OCI-M2 (cell line): ENCODE results near the gene TEX30.

Experiments
- DNase-seq: peaks from one replicate; lab custom pipeline; 2025; ENCODE audit not compliant: unreplicated experiment; lab: John Stamatoyannopoulos, UW

Gene TEX30

GRCh38 chr13:102779436-102780159 lies 6.0 kb upstream of the TEX30 start:
- no peak for DNase-seq

GRCh38 chr13:102777736-102778135 lies 4.2 kb upstream of the TEX30 start:
- DNase-seq: no peak

GRCh38 chr13:102776271-102776670 lies 2.7 kb upstream of the TEX30 start:
- no peak for DNase-seq

GRCh38 chr13:102774591-102775520 lies 1.3 kb upstream of the TEX30 start:
- no peak for DNase-seq

GRCh38 chr13:102774214-102774568 lies 605 bp upstream of the TEX30 start:
- DNase-seq: no peak

GRCh38 chr13:102772042-102772425 lies 1.6 kb downstream of the TEX30 start:
- DNase-seq: no peak

GRCh38 chr13:102771298-102772041 lies 2.1 kb downstream of the TEX30 start:
- DNase-seq: no peak

- DNase-seq: no peak
These were observed 3.2 kb downstream of the TEX30 start for GRCh38 chr13:102770435-102770834.

GRCh38 chr13:102769679-102770078 lies 3.9 kb downstream of the TEX30 start:
- no peak for DNase-seq

- no peak for DNase-seq
These were observed 4.7 kb downstream of the TEX30 start for GRCh38 chr13:102768909-102769308.

- no peak for DNase-seq
These were observed 9.8 kb downstream of the TEX30 start for GRCh38 chr13:102763741-102764140.

GRCh38 chr13:102761071-102761470 lies 12.5 kb downstream of the TEX30 start:
- no peak for DNase-seq

GRCh38 chr13:102758842-102759241 lies 14.7 kb downstream of the TEX30 start:
- no peak for DNase-seq

GRCh38 chr13:102757006-102757405 lies 16.6 kb downstream of the TEX30 start:
- DNase-seq: no peak

- no peak for DNase-seq
These were observed 21.7 kb downstream of the TEX30 start for GRCh38 chr13:102751886-102752285.

- no peak for DNase-seq
These were observed 31.1 kb downstream of the TEX30 start for GRCh38 chr13:102742506-102742905.

GRCh38 chr13:102742101-102742500 lies 31.5 kb downstream of the TEX30 start:
- DNase-seq: no peak

GRCh38 chr13:102729560-102730270 lies 43.9 kb downstream of the TEX30 start:
- no peak for DNase-seq

GRCh38 chr13:102726430-102726829 lies 47.2 kb downstream of the TEX30 start:
- no peak for DNase-seq

- DNase-seq: no peak
These were observed 48.7 kb downstream of the TEX30 start for GRCh38 chr13:102724923-102725322.

GRCh38 chr13:102721800-102722231 lies 51.8 kb downstream of the TEX30 start:
- DNase-seq: no peak
